ENCODE data around the gene MCOLN3.
"Not testable (repeated sequence)": the region's sequence is repeated elsewhere in the genome, so short reads cannot be mapped to it uniquely, and the experiment has no call there.

The MCOLN3 gene

DNA sequence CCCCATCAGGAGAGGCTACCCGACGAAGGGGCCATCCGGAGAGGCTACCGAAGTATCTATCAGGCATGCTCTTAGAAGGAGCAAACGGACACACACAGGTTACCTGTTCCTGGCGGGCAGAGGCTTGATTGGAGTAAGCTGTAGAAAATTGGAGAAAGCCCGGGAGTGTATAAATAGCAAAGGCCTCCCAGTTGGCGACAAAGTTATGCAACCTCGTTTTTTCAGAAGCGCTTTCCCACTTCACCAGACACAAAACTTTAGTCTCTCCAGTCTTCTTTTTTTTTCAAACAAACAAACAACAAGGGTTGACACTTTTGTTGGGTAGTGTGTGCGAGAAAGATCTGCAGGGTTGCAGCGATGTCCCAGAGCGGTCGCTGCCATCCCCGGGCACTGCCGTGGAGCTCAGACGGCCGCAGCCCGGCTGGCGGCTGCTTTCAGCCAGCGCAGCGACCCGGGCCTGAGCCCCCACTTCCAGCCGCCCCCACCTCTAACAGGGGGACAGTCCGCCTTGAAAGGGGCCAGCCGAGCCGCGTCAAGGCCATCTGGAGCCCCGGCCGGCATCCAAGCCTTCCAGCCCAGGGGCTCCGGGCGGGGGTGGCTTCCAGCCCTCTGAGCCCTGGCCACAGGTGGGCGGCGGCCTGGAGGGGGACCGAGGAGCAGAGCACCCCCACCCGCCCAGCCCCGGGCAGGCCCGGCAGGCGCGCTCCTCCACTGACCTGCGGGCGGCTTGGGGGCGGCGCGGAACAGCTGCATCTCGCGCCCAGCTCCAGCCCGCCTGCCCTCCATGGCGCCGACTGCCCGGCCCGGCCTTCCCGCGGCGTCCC lies 616 bp downstream of the MCOLN3 start:
- DNase-seq, result no peak

DNA sequence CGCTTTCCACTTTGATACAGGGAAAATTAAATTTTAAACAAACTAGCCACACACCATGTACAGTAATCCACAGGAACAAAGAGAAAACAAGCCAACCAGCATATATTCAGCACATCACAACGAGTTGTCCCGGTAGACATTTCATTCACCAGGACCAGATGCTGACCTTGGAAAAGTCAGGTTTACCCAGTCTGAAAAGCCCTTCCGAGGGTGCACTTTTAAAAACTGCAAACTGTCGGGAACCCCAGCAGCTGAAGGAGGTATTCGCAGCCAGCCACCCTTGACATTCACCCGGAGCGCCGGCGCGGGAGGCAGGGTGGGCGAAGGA lies 1.2 kb downstream of the MCOLN3 start:
- DNase-seq, result no peak

DNA sequence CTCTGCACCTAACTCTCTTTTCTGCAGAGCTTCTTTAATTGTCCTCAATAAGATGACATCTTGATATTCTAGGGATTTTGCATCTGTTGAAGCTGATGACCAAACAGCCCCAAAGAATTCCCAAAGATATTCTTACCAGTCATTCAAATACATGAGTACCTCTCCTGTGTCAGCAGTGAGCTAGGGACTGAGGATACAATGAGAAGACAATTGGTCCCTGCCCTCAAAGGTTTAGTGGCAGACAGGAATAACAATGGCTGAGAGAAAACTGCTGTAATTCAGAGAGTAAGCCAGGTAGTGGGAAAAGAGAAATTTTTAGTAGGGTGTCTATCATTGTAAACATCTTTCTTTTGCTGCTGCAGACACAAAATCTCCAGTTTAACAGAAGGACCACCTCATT lies 5.9 kb downstream of the MCOLN3 start:
- no peak for DNase-seq

DNA sequence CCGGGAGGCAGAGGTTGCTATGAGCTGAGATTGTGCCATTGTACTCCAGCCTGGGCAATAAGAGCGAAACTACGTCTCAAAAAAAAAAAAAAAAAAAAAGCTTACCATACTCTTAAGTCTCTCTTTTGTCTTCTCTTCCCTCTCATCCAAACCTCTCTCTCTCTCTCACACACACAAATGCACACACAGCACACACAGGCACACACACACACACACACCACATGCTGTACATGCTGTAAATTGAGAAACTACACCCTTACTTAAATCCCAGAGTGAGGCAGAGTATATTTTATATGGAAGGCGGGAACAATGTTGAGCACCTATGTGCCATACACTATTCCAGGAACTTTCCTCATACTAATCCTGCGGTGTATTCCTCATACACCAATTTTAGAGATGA lies 6.5 kb downstream of the MCOLN3 start:
- DNase-seq, result no peak

DNA sequence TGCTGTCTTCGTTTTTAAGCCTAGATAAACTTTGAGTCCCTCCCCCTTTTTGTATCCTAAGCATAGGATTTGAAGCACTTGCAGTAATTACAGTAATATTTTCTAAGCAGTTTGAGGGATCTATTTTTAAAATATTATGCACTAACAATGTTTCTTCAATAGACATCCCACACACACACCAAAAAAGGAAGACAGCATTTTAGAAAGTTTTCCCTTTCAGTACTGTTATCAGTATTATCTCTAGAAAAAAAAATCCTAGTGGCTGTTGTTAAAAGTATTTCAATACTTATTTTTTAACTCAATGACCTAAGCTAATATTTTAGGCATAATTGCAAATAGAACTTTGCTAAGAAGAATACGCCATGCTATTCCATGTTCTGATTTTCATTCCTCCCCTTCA lies 15.1 kb downstream of the MCOLN3 start:
- no peak for DNase-seq

DNA sequence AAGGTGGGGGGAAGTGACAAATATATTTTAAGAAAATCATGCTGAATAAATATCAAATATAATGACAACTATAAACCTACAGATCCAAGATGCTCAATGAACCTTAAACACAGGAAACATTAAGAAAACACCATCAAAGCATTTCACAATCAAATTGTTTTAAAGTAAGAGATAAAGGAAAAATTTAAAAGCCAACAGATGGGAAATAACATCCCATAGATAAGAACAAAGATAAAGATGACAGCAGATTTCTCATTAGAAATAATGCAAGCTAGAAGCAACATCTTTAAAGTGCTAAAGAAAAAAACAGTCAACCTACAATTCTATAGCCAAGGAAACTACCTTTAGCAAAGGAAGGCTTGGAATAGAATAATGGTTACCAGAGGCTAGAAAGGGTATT lies 17.8 kb downstream of the MCOLN3 start:
- DNase-seq, result no peak

DNA sequence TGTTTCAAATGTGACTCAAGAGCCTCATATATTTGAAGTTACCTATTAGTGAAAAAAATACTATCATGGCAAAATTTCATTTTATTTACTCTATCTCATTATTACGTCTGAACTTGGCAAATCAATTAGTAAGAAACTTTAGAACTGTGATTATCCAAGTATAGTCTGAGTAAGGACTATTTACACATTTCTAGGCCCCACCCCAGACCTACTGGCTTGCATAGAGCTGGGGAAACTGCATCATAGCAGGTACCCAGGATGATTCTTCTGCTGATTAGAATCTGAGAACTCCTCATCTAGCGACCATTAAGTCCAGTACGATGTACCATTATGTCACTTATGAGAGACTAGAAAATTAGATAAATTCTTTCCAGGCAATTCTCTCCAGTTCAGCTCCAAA lies 20.1 kb downstream of the MCOLN3 start:
- DNase-seq, result no peak

DNA sequence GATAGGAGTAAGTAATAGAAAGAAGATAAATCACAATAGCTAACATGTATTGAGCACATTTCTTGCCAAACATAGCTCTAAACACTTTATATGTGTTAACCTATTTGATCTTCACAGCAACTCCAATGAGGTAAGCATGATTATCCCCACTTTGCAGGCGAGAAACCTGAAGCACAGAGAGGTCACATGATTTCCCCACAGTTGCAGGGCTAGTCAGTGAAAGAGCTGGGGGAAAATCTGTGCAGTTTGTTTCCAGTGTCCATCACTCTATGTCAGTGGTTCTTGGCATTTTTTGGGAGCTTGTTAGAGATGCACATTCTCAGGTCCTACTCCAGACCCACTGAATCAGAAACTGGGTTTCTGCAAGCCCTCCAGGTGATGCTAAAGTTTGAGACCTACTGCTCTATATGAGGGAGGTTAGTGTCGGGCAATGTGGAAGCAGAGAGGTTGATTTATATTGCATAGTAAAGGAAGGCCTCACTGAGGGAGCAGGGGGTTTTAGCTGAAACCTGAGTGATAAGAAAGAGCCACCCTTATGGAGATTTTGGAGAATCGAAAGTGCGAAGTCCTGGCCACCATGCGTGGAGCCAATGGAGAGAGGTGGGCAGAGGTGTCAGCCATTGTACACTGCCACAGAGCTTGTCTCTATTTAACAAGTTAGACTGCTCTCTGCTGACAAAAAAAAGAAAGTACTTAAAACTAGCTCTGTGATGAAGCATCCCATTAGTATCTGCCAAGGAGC lies 20.9 kb downstream of the MCOLN3 start:
- no peak for DNase-seq

DNA sequence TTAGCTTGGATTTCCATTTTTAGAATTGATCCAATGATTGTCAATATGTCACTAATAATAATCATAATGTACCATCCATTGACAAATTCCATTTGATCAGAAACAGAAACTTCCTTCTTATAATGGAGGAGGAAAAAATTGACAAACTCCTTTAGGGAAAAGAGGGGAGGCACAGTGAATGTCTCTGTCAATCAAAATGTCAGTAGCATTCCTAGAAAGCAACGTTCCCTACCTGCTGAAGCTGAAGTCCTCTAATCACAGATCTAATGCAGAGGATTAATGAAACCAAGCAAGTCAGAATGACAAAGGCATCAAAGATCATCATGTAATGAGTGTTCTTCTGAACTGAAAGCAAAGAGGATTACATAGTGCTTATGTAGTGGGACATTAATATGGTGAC lies 22.4 kb downstream of the MCOLN3 start:
- DNase-seq, result no peak

DNA sequence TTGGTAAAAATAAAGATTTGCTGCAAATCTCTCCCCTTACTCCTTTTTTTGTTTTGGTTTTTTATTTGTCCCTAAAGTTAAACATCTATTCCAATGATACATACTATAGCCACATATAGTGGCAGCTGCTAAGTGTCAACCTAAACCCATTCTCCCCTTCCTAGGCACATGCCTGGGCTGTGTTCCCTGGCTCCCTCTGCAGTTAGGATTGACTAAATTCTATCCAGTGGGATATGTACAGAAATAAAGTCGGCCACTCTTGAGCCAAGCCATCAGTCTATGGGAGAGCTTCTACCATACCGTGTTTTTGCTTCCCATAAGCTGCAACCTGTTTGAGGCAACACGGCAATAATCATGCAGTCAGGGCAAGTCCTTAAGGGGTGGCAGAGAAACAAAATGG lies 23.6 kb downstream of the MCOLN3 start:
- no peak for DNase-seq

DNA sequence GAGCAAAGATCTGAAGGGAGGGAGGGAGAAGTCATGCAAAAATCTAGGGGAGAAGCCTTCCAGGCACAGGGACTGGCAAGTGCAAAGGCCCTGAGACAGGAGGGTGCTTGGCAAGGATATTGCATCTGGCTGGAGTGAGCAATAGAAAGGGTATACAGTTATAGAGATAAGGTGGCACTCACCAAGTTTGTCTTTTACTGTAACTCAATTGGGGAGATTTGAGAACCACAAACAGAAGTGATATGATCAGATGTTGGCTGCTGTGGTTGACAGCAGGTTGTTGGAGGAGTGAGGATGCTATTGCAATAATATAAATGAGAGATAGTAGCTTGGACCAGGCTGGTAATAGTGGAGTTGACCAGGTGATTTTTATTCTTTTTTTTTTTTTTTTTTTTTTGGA lies 25.6 kb downstream of the MCOLN3 start:
- no peak for DNase-seq

DNA sequence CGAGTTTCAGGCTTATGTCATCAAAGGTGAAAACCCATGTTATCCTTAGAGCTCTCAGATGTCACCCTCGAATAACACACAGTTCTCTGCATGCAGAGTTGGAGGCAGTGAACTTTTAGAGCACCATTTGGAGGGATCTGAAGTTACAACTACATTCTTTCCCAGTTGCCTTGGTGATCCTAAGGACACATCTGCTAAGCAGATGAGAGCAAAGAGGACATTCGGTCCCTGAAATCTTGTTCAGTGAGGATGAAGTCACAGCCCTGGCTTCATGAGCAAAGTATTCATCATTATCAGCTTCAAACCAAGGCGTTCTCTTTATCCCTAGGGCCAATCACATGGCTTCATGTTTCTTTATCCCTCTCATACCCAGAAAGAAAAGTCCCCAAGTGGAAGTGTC lies 28.3 kb downstream of the MCOLN3 start:
- no peak for DNase-seq

DNA sequence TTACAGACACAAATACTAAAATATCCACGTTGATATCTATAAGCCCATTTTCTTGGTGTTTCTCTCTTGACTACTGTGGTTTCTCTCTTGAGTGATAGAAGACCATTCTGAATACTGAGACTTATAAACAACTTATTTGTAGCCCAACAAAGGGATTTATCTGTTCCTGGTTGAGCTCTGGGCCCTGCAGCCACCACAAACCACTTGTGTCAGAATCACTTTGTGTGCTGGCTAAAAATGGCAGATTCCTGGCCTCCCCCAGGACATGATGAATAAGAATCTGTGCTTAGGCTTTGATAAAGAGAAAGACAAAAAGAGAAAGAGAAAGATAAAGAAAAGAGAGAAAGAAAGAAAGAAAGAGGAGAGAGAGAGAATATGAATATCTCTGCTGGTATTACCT lies 32.5 kb downstream of the MCOLN3 start:
- DNase-seq, result no peak

DNA sequence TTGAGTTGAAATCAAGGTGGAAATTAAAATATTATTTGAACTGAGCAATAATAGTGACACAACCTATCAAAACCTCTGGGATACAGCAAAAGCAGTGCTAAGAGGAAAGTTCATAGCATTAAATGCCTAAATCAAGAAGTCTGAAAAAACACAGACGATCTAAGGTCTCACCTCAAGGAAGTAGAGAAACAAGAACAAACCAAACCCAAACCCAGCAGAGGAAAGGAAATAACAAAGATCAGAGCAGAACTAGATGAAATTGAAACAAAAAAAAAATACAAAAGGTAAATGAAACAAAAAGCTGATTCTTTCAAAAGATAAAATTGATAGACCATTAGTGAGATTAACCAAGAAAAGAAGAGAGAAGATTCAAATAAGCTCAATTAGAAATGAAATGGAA lies 42.7 kb downstream of the MCOLN3 start:
- DNase-seq, result not testable (repeated sequence)

DNA sequence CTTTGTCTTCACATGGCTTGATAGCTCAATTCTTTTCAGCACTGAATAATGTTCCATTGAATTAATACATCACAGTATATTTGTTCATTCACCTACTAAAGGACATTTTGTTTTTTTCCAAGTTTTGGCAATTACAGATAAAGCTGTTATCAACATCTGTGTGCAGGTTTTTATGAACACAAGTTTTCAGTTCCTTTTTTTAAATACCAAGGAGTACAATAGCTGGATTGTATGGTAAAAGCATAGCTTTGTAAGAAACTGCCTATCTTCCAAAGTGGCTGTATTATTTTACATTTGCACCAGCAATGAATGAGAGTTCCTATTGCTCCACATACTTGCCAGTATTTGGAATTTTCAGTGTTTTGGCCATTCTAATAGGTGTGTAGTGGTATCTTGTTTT lies 46.6 kb downstream of the MCOLN3 start:
- no peak for DNase-seq

DNA sequence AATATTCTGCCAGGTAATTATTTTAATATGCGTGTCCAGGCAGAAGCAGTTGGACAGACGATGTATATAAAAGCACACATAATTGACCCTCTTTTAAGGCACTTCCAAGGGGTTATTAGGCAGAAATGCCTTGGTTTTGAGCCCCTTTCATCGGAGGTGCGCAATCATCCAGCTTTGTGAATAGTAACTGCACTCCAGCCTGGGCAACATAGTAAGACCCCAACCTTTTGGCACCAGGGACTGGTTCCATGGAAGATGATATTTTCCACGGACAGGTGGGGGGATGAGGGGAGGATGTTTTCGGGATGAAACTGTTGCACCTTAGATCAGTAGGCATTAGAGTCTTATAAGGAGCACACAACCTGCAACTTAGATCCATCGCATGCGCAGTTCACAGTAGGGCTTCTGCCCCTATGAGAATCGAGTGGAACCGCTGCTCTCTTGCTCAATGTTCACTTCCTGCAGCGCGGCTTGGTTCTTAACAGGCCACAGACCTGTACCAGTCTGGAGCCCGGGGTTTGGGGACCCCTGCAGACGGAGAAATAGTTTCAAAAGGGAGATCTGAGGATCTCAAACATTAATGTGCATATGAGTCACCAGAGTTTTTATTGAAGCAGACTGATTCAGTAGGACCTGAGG lies 49.5 kb downstream of the MCOLN3 start:
- DNase-seq, result no peak

DNA sequence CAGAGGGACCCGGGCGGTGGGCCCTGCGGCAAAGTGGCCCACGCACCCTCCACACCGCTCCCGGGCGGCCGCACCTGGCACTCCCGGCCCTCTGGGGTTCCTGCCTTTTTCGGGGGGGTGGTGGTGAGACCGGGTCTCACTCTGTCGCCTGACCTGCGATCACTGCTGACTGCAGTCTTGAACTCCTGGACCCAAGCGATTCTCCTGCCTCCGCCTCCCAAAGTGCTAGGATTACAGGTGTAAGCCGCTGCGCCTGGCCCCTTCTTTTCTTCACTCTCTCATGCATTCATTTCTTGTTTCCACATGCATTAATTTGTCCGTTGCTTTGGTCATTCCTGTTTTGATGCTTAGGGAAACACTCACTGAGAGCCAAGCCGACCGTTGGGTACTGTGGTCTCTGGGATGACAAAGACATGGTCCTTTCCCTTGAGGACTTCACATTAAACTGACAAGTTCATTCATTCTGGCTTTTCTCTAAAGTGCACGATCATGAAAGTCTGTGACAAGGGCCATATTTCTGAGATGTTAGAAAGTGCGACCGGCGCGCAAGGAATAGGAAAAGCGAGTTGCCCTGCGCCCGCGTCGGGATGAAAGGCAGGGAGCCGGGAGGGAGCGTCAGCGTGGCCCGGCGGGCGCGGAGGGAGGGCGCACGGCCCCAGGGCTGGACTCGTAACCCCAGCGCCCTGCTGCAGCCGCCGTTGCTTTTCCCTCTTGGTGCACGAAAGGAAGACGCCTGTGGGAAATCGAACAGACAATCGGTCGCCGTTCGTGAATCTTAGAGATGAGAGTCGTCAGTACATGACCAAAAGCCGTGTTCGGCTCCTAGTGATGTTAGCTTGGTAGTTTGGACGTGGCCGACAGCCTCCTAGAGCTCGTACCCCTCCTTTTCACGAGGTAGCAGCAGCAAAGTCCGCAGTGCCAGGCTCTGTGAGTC lies 50.4 kb downstream of the MCOLN3 start:
- DNase-seq, result peak; percentile 1

DNA sequence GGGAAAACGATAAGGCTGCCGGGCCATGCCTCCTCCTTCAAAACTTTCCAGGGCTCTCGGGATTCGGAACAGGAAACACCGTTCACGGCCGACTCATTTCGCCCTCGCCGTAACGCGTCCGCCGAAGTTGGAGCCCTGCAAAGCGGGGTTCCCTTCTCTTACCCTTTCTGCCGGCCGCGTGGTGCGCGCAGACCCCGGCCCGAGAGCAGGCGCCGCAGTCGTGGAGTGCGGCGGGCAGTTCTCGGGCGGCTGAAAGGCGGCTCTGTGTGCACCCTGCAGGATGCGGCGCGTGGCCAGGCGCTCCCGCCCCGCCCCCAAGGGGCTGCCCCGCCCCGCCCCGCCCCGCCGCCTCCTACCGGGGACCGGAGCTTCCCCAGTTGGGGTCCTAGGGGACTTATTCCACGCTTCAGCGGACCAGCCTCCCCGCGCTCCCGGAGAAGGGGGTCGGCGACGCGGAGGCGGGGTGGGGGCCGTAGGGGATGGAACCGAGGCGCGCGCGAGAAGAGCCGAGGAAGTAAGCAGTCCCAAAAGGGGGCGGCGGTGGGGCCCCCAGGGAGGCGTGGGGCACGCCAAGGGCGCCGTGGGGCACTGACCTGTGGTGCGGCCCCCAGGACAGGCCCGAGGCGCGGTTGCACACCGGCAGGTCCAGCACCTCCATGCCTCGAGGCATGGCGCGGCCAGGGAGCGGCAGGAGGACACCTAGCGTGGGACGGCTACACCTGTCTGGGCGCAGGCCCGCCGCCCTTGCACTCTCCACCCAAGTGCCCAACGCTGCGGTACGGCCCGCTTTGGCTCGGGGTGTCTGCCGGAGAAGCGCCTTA lies 51.2 kb downstream of the MCOLN3 start, which contains the start of gene MCOLN2:
MCOLN2 (minus strand) TSS at position 268 of the 821 bp plus-strand sequence; CDS start at position 27, 241 bp downstream.
- DNase-seq, result peak; percentile 18

DNA sequence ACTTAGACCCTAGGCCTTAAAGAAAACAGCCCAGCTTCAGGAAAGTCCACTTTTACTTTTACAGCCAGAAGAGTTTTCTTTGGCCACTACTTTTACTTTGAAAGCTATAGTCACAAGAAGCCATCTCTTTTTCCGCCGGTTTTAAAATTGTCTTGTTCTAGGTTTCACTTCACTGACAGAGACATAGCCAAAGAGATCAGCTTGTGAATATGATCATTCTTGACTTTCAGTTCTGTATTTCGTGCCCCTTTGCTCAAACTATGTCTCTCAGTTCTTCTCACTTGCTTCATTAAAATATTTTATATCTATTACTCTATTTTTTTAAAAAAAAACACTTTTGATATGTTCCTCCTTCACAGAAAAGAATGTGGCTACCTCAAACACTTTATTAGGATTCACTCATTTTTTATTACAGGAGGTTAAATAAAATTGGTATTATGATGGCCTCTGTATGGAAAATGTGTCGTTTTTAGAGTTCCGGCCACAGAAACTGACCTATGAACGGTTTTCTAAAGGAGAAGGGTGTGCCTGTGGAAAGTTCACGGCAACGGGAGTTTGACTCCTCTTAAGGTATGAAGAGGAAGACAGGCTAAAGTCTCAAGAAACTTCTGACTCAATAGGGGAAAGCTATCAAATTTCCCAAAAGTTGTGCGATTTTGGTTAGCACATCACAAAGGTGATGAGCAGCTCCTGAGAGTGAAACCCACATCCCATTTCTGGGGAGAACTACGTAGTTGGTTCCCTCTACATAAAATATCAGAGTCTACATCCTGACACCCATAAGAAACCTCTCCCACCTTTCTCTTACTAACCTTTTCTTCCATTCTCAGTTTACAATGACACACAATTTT lies 52.6 kb downstream of the MCOLN3 start:
- no peak for DNase-seq

DNA sequence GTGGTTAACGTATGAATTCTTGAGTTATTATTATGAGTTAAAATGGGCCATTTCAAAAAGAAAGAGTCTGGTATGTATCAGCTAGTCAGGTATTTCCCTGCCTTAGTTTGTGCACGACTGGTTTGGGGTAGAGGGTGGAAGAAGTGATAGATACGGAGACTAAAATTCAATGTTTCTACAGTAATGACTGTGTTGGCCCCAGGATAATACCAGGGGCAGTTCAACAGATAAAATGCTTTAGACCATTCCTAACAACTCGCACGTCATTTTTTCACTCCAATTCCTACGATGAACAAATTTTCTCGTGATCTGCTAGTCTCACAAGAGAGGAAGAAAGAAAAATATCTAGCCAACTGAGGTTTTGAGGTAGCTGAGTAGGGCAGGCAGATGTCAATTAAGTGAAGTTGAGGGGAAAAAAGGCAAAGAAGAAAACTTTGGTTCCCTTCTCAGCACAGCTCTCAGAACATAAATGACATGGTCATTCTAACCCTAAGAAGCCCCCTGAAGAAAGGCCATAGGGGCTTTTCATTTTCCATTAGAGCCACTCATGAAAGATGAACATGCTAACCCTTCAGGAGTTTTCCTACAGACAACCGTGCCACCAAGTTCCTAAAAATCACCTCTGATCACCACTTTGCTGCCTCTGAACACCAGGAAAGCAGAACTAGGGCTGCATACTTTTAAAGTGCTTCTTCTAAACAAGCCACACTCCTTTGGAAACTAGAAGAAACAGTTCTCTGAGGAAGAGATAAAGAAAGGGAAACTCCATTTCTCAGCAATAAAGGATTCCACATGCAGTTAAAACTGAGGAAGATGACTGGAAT lies 57.0 kb downstream of the MCOLN3 start:
- no peak for DNase-seq

Data from midbrain (tissue), 1 donor.